ENCODE results near the gene LAIR2.

DNA sequence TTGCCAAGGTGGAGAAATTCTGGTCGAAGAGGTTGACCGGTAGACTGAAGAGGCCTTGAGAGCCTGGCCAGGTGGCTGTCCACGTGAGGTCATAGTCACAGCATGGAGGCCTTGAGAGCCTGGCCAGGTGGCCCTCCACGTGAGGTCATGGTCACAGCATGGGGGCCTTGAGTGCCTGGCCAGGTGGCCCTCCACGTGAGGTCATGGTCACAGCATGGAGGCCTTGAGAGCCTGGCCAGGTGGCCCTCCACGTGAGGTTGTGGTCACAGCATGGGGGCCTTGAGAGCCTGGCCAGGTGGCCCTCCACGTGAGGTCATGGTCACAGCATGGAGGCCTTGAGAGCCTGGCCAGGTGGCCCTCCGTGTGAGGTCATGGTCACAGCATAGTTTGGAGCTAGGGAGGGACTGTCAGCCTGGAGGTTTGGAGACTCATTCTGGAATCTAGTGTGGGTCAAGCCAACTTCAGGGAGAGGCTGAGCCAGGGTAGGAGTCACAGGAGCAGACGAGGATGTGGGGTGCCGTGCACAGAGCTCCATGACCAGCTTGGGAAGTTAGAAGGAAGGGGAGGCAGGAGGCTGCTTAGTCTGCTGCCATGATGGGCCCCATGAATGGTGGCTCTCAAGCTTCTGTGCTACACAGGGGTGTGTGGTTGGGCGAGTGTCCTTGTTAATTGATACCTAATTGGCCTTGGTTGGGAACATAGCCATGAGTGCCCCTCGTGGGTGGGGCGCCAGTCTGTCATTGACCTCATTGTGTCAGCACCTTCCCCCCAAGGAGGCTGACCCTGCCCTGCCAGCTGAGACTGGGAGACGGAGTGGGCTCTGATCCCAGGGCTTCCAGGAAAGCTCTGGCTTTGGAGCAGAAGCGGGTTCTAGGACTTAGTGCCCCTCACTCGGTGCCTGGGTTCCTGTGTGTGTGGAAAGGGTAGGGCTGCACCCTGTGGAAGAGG lies 43.1 kb upstream of the LAIR2 start:
- TF ChIP-seq, protein P1, sequence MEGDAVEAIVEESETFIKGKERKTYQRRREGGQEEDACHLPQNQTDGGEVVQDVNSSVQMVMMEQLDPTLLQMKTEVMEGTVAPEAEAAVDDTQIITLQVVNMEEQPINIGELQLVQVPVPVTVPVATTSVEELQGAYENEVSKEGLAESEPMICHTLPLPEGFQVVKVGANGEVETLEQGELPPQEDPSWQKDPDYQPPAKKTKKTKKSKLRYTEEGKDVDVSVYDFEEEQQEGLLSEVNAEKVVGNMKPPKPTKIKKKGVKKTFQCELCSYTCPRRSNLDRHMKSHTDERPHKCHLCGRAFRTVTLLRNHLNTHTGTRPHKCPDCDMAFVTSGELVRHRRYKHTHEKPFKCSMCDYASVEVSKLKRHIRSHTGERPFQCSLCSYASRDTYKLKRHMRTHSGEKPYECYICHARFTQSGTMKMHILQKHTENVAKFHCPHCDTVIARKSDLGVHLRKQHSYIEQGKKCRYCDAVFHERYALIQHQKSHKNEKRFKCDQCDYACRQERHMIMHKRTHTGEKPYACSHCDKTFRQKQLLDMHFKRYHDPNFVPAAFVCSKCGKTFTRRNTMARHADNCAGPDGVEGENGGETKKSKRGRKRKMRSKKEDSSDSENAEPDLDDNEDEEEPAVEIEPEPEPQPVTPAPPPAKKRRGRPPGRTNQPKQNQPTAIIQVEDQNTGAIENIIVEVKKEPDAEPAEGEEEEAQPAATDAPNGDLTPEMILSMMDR (conservative IDR thresholded peaks at IDR 0.05): no peak
- TF ChIP-seq EZH2 (IDR thresholded peaks at IDR 0.05; ENCODE audit: low read depth): no peak

Data from PC-9 (cell line).